IPS-20b (cell line): Measurements from ENCODE around the gene TSC22D4.
"Not testable (repeated sequence)": the region's sequence is repeated elsewhere in the genome, so short reads cannot be mapped to it uniquely, and the experiment has no call there.

ENCODE experiments used
- H3K27ac ChIP-seq: one replicate; pipeline ENCODE4 v1.5.1; 2013; ENCODE audit warnings: low read length
- H3K27me3 ChIP-seq: 2 replicates; pipeline ENCODE4 v1.6.1; 2013; ENCODE audit warnings: mild to moderate bottlenecking, low read length, inconsistent platforms; ENCODE audit not compliant: insufficient read depth
- H3K36me3 ChIP-seq: 2 replicates; pipeline ENCODE4 v1.6.1; 2013; ENCODE audit warnings: low read depth, mild to moderate bottlenecking, inconsistent platforms, low read length, moderate library complexity; ENCODE audit not compliant: insufficient read depth
- H3K4me1 ChIP-seq: 2 replicates; pipeline ENCODE4 v1.6.1; 2013; ENCODE audit warnings: mild to moderate bottlenecking, control low read depth, inconsistent platforms, low read length, moderate library complexity; ENCODE audit not compliant: insufficient read depth
- H3K4me3 ChIP-seq: 2 replicates; pipeline ENCODE4 v1.5.1; 2013; ENCODE audit warnings: mild to moderate bottlenecking, low read length, inconsistent platforms
- H3K9ac ChIP-seq: 2 replicates; pipeline ENCODE4 v1.6.1; 2013; ENCODE audit warnings: low read depth, mild to moderate bottlenecking, inconsistent platforms, low read length, moderate library complexity
- H3K9me3 ChIP-seq: 2 replicates; pipeline ENCODE4 v1.6.1; 2013; ENCODE audit warnings: mild to moderate bottlenecking, low read depth, low read length, inconsistent platforms; ENCODE audit not compliant: insufficient read depth

The TSC22D4 gene

GRCh38 chr7:100449190-100449795, 29.7 kb downstream of the TSC22D4 start:
- Histone ChIP-seq H3K27ac (no peak overlapping the region), H3K36me3 (no peaks in the 10 kb centered on the region), H3K9me3 (no peaks in the 10 kb centered on the region), H3K4me1 (no peaks in the 10 kb centered on the region), H3K4me3 (no peak overlapping the region), H3K9ac (no peak overlapping the region), H3K27me3 (no peaks in the 10 kb centered on the region)

GRCh38 chr7:100447363-100447762, 31.7 kb downstream of the TSC22D4 start:
- not testable (repeated sequence) for H3K27ac ChIP-seq, H3K4me1 ChIP-seq, H3K4me3 ChIP-seq, H3K36me3 ChIP-seq, H3K27me3 ChIP-seq, H3K9ac ChIP-seq, H3K9me3 ChIP-seq

- Histone ChIP-seq H3K27me3 (no peaks in the 10 kb centered on the region), H3K27ac (no peak overlapping the region), H3K36me3 (no peaks in the 10 kb centered on the region), H3K9me3 (no peaks in the 10 kb centered on the region), H3K4me1 (no peaks in the 10 kb centered on the region), H3K9ac (no peak overlapping the region), H3K4me3 (no peak overlapping the region)
These were observed 33.0 kb downstream of the TSC22D4 start for GRCh38 chr7:100446040-100446439.

- H3K4me1 ChIP-seq, result no peaks in the 10 kb centered on the region
- no peak overlapping the region; the same call in 1 of the 2 replicates for H3K9ac ChIP-seq
- H3K27me3 ChIP-seq, result no peaks in the 10 kb centered on the region
- H3K36me3 ChIP-seq, result no peaks in the 10 kb centered on the region
- no peak overlapping the region for H3K27ac ChIP-seq
- no peak overlapping the region for H3K4me3 ChIP-seq
- H3K9me3 ChIP-seq, result no peaks in the 10 kb centered on the region
These were observed 34.4 kb downstream of the TSC22D4 start for GRCh38 chr7:100444311-100445278.

GRCh38 chr7:100443096-100443840, 35.7 kb downstream of the TSC22D4 start:
- no peak overlapping the region for H3K27ac ChIP-seq
- H3K9me3 ChIP-seq, result no peaks in the 10 kb centered on the region
- no peak overlapping the region for H3K4me3 ChIP-seq
- H3K36me3 ChIP-seq, result no peaks in the 10 kb centered on the region
- no peaks in the 10 kb centered on the region for H3K4me1 ChIP-seq
- no peaks in the 10 kb centered on the region for H3K27me3 ChIP-seq
- no peak overlapping the region for H3K9ac ChIP-seq

- H3K9ac ChIP-seq, result no peak overlapping the region
- no peak overlapping the region for H3K4me3 ChIP-seq
- H3K4me1 ChIP-seq, result no peaks in the 10 kb centered on the region
- no peak overlapping the region for H3K27ac ChIP-seq
- no peaks in the 10 kb centered on the region for H3K9me3 ChIP-seq
- no peaks in the 10 kb centered on the region for H3K27me3 ChIP-seq
- no peaks in the 10 kb centered on the region for H3K36me3 ChIP-seq
These were observed 37.1 kb downstream of the TSC22D4 start for GRCh38 chr7:100441641-100442535.

GRCh38 chr7:100439244-100439643, 39.8 kb downstream of the TSC22D4 start:
- not testable (repeated sequence) for H3K9me3 ChIP-seq, H3K4me1 ChIP-seq, H3K27ac ChIP-seq, H3K9ac ChIP-seq, H3K27me3 ChIP-seq, H3K4me3 ChIP-seq
- H3K36me3 ChIP-seq, result peaks cover 10% of the 10 kb centered on the region

- H3K4me3 ChIP-seq, H3K27ac ChIP-seq, H3K4me1 ChIP-seq, H3K27me3 ChIP-seq, H3K9ac ChIP-seq, H3K9me3 ChIP-seq: not testable (repeated sequence)
- peaks cover 15% of the 10 kb centered on the region for H3K36me3 ChIP-seq
These were observed 40.3 kb downstream of the TSC22D4 start for GRCh38 chr7:100438731-100439130.

- no peak overlapping the region for H3K27ac ChIP-seq
- H3K4me1 ChIP-seq, result peaks cover 3% of the 10 kb centered on the region; the same call in 1 of the 2 replicates
- H3K4me3 ChIP-seq, result no peak overlapping the region
- no peaks in the 10 kb centered on the region for H3K27me3 ChIP-seq
- H3K9ac ChIP-seq, result no peak overlapping the region
- no peaks in the 10 kb centered on the region for H3K9me3 ChIP-seq
- peaks cover 21% of the 10 kb centered on the region for H3K36me3 ChIP-seq
These were observed 40.8 kb downstream of the TSC22D4 start for GRCh38 chr7:100438172-100438571.

- H3K4me1 ChIP-seq, result peaks cover 4% of the 10 kb centered on the region; the same call in 1 of the 2 replicates
- peak overlapping the region; percentile 8; the same call in 1 of the 2 replicates for H3K9ac ChIP-seq
- no peaks in the 10 kb centered on the region for H3K27me3 ChIP-seq
- H3K36me3 ChIP-seq, result peaks cover 28% of the 10 kb centered on the region
- no peaks in the 10 kb centered on the region for H3K9me3 ChIP-seq
- H3K4me3 ChIP-seq, result no peak overlapping the region
- no peak overlapping the region for H3K27ac ChIP-seq
These were observed 41.6 kb downstream of the TSC22D4 start for GRCh38 chr7:100437150-100438100.
